Right forelimb (tissue), 1 donor: Measurements from ENCODE around the gene TRPC4.
A peak's percentile ranks its signal among the peaks of the same experiment; 100 is the strongest.

Source experiments
- DNase-seq: peaks from one replicate; pipeline ENCODE4 v3.0.0-alpha.2; 2018

The TRPC4 gene

GRCh38 chr13:37651891-37652290 is 217.7 kb downstream of the TRPC4 start:
- no peak for DNase-seq

DNA sequence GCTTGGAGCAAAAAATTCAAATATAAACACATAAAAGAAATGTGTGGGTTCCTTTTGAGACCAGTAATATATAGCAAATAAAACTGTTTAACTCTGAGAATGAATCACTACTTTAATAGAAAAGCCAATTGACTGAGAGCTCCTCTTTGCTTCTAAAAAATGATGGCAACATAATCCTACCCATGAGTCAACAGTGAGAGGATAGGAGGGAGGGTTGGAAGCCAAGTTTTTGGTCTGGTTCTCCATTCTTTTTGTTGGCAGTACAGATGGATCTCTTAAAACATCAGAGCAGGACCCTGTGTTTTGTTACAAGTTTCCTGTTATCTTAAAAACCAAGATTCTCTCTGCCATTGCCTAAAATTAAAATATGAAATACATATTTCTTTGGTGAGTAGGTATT is 221.0 kb downstream of the TRPC4 start:
- no peak for DNase-seq

DNA sequence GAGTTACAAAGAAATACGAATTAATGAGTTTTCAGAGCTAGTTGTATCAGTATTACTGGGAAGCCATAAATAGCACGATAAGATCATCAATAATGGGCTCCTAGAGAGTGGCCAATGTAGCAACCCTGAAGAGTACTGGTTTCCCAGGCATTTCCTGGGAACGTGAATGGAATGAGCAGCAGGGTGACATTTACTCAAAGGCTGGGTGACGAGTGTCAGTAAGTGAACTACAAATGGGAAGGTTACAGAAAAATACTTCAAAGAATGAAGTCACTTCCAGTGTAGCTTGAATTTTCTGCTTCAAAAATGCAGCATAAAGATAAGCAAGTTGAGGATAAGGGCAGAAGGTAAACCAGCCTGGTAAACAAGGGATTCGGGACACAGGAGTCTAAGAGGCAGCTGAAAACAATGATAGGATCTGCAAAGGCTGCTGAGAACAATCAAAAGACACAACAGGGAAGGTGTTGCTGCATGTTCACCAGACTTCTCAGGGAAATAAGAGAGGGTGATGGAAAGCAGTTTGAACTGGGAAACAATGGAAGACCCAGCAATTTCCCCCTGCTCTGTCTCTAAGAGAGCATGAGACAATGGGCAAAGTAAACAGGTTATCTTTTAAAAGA is 222.4 kb downstream of the TRPC4 start:
- DNase-seq: no peak

GRCh38 chr13:37646531-37646930 is 223.0 kb downstream of the TRPC4 start:
- DNase-seq: no peak

DNA sequence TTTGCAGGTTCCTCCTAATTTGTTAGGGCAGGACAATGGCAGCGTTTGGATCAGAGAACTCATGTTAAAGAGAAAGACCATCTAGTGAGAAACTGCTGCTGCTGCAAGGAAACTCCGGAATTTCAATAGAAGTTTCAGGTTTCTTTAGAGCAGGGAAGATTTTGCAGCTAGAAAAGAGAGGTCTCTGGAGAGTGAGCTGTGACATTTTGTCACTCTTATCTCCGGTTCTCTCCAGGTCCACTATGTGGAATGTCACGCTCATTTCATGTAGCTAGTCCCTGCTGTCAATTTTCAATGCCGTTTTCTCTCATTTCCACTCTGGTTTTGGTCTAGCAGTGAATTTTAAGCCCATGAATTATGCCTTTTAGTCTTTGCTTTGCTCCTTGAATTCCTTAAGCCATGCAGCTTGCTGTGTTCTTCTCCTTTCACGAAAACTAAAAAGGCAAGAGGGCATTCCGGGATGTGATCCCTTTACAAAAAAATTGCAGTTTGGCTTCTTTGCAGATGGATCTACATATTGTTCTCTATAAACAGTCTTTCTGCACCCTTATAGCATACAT is 224.3 kb downstream of the TRPC4 start:
- DNase-seq: no peak

DNA sequence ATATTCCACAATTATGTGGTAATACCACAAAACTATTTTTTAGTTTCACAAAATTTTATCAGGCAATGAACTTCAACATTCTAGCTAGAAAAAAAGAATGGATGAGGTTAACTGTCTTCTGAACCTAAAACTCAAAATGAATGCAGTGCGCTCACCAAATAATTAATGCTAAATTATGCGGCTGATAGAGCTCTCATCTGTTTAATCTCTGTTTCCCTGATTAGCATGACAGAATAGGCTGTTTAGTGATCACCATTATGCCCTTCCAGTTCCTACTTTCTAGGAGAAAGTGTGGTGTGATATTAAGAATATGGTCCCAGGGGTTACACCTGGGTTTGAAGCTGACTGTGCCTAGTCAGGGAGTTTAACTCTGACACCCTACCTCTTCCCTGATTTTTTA is 228.2 kb downstream of the TRPC4 start:
- DNase-seq: no peak

GRCh38 chr13:37640499-37640898 is 229.1 kb downstream of the TRPC4 start:
- no peak for DNase-seq

GRCh38 chr13:37636701-37637100 is 232.9 kb downstream of the TRPC4 start:
- no peak for DNase-seq

GRCh38 chr13:37632294-37632693 is 237.3 kb downstream of the TRPC4 start:
- no peak for DNase-seq

DNA sequence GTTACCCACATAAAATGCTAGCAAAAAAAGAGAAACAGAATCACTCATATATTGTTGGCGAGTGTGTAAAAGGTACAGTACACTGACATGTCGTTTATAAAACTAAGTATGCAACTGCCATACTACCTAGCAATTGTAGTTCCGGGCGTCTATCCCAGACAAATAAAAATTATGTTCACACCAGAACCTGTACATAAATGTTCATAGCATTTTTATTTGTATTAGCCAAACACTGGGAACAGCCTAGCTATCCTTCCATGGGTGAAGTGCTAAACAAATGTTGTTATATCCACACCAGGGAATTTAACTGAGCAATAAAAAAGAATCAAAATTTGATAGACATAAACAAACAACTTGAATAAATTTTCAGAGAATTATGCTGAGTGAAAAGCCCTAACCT is 242.1 kb downstream of the TRPC4 start:
- DNase-seq: no peak

DNA sequence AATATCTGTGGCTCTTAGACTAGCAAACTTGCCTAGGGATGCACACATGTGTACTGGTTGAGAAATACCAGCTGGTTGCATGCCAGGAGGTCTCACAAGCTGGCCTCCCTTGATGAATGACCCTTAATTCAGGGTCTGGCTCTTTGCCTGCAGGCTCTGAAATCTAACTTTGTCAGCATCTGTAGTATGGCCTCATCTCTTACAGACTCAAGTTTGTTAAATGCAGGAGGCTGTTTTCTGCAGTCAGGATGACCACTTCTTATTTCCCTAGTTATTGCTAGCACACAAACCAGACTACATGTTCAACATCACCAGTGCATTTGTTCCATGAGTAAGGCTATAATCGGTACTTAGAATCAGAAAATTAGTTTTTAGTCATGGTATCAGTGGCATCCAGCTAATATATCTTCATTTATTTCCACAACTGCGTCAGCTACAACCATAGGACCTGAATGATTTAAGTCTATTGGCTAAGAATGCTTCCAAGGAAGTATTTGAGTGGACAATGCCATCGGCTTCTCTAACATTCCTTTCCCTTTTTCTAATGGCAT is 247.7 kb downstream of the TRPC4 start:
- no peak for DNase-seq

GRCh38 chr13:37618554-37618953 is 251.0 kb downstream of the TRPC4 start:
- DNase-seq: no peak

DNA sequence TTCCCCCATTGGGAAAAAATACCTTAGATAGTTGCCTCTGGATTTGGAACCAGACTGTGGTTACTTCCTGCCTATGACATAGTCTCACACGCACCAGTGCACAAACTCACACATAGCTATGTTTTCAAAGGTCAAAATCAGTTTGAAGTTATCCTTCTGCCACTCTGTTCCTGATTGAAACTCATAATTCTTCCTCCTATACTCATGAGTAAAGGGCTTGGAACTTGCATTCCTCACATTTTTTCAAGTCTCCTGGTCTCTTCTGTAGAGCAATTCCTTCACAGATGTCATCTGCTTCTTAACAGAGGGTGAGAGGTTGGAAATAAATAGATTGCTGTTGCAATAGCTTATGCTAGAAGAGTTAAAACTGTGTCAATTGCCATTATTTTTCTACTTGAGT is 252.4 kb downstream of the TRPC4 start:
- no peak for DNase-seq

- DNase-seq: no peak
Observed at GRCh38 chr13:37616131-37616530, 253.4 kb downstream of the TRPC4 start.

DNA sequence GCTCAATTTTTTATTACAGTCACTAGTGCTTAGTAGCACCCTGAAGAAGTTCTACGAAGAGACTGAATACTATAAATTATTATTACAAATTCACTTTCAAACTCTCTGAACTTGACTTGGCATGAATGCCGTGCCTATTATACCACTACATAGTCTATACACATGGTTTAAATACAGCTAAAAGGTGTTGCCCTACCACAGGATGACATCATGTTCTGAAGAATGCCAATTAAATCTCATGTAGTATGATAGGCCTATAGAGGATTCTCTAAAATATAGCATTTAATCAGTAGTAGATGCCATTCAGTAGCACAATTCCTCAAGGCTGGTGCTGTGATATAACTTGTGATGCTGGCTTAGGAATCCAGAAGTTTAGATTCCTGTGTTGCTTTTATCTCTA is 254.3 kb downstream of the TRPC4 start:
- DNase-seq: no peak

DNA sequence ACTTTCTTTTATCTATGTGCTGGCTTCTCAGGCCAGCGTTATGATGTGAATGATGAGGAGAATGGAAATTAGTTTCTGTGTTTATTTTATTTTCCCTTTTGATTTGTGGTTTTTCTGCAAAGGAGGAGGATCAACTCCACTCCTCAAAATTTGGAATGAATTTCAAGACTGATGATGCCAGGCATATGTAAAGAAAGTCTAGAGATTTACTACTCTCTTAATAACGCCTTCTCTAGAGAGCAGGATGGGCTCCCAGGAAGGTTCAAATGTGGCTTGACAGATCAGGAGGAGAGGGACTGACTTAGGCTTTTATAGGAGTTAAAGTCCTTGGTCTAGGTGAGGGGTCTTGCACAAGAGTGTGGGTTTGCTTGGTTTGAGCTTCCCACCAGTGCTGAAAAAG is 255.9 kb downstream of the TRPC4 start:
- DNase-seq: no peak

DNA sequence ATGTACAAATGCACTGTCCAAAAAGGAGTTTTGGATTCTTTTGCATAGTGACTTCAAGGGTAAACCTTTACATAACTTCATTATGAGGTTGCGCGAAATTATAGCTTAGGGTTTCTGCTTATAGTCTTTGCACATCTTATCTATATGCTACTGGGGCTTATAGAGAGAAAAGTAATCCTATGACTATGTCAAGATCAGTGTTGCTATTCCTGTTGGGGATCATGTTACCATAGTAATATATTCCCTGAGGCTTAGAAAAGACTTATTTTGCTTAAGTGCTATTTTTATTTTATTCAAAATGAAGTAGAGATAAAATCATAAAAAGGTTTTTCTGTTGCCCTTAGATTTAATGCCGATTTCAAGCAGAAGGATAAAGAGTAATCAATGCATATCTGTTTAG is 256.3 kb downstream of the TRPC4 start:
- no peak for DNase-seq

- no peak for DNase-seq
Observed at GRCh38 chr13:37608750-37609339, 260.7 kb downstream of the TRPC4 start.

DNA sequence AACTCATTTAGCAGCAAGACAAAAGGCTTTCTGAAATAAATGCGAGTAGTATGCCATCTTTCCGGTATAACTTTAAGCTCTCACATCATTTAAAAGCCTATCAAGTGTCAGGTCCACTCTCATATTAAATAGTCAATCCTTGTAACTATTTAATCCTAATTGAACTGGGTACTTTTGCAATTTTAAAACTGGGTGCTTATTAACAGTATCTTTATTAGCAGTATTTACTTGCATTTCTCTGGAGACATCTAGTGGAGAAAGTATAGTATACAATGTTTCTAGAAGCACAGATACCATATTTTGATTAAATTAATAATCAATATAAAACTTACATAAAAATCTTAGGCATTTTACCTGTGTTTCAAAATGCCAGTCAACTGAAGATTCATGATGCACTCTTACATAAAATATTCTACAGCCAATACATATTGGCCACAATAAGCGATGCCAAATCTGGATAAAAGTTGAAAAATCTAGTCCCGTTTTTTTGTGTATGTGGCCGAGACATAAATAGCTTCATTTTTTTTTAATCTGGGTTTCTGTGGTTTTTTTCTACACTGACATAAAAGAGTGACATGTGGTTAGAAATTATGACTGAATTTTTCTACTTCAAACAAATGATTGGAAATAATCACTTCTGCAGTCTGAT is 266.7 kb downstream of the TRPC4 start:
- DNase-seq: no peak

- DNase-seq: no peak
Observed at GRCh38 chr13:37601648-37602440, 267.7 kb downstream of the TRPC4 start.

- no peak for DNase-seq
Observed at GRCh38 chr13:37599519-37599918, 270.1 kb downstream of the TRPC4 start.

DNA sequence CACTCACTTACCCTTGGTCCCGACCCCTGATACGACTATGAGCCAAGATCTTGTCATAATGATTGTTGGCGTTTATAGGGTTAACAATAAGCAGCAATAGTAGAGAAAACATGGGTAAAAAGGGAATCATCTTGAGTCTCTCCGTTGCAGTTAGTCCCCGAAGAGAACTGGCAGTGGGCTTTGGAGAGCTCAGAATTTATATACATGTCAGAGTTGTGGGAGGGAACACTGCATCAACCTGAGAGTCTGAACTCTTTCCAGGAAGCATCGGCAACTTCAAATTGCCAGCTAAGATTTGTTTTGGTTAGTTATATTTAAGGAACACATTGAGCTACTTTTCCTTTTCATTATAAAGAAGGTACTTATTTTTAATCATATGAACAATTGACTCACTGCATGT is 271.0 kb downstream of the TRPC4 start, which contains the start of gene POSTN:
POSTN (minus strand) TSS at position 172 of the 400 bp plus-strand sequence; CDS start at position 130, 42 bp downstream.
- peak; percentile 83 for DNase-seq

- no peak for DNase-seq
Observed at GRCh38 chr13:37597477-37598025, 272.0 kb downstream of the TRPC4 start.
